Cerebellar cortex (tissue), 1 donor: ENCODE measurements around the gene LOC128125822.
A peak's percentile ranks its signal among the peaks of the same experiment; 100 is the strongest.
"Not testable (repeated sequence)": the region's sequence is repeated elsewhere in the genome, so short reads cannot be mapped to it uniquely, and the experiment has no call there.

ENCODE experiments used
- DNase-seq: peaks from one replicate; pipeline ENCODE4 v3.0.0-alpha.2; 2015; ENCODE audit warnings: low spot score

LOC128125822 gene

GRCh38 chr6:63572044-63572746, at the start of gene LOC128125822, which contains the start of gene PTP4A1:
Gene LOC128125822 (plus strand): TSS chr6:63572480.
Gene PTP4A1 (plus strand): TSS chr6:63572480. CDS start chr6:63576881, 4,401 bp downstream.
- peak; percentile 97 for DNase-seq

GRCh38 chr6:63522911-63523287, 49.4 kb upstream of the LOC128125822 start:
- DNase-seq = not testable (repeated sequence)

- no peak for DNase-seq
Observed at GRCh38 chr6:63523630-63524029, 48.6 kb upstream of the LOC128125822 start.

GRCh38 chr6:63525186-63525878, 46.9 kb upstream of the LOC128125822 start:
- no peak for DNase-seq

- DNase-seq = no peak
Observed at GRCh38 chr6:63526931-63527330, 45.3 kb upstream of the LOC128125822 start.

DNA sequence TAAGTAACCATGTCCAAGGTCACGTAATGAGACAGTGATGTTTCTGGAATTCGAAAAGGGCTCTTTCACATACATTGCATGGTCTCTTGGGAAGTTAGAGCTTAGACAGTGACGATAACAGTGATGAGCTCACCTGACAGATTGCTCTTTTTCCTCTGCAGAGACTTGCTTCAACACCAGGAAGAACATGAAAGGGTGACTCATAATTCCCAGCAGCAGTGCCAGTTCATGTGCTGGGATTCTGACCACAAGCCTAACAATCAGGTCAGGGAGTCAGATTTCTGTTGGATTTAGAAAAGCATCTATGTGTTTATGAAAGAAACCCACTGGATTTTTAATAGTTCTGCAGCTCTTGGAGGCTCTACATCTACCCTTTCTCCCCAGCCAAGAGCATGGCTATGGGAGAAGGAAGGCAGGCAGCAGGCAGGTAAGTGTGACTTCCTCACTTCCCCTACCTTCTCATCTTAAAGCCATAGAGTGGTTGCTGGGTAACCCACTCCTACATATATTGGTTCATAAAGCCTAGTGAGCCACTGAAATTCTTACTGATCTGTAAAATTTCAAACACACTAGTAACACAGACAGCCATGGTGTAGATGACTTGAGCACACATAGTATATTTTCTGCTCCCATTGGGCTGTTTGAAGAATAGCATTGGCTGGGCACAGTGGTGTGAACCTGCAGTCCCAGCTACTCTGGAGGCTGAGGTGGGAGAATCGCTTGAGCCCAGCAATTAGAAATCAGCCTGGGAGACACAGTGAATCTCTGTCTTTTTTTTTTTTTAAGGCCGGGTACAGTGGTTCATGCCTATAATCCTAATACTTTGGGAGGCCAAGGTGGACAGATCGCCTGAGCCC, 44.4 kb upstream of the LOC128125822 start:
- DNase-seq = no peak

- no peak for DNase-seq
Observed at GRCh38 chr6:63529498-63529897, 42.8 kb upstream of the LOC128125822 start.

GRCh38 chr6:63530182-63530581, 42.1 kb upstream of the LOC128125822 start:
- DNase-seq = no peak

- no peak for DNase-seq
Observed at GRCh38 chr6:63530991-63531390, 41.3 kb upstream of the LOC128125822 start.

DNA sequence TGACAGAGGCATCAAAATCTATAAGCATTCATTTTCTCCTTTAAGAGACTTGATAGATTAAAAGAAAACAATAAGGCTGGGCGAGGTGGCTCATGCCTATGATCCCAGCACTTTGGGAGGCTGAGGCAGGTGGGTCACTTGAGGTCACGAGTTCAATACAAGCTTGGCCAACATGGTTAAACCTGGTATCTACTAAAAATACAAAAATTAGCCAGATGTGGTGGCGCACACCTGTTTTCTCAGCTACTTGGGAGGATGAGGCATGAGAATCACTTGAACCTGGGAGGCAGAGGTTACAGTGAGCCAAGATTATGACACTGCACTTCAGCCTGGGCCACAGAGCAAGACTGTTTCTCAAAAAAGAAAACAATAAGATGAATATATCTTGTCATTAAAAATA, 39.3 kb upstream of the LOC128125822 start:
- DNase-seq = no peak

GRCh38 chr6:63533952-63534351, 38.3 kb upstream of the LOC128125822 start:
- DNase-seq = no peak

DNA sequence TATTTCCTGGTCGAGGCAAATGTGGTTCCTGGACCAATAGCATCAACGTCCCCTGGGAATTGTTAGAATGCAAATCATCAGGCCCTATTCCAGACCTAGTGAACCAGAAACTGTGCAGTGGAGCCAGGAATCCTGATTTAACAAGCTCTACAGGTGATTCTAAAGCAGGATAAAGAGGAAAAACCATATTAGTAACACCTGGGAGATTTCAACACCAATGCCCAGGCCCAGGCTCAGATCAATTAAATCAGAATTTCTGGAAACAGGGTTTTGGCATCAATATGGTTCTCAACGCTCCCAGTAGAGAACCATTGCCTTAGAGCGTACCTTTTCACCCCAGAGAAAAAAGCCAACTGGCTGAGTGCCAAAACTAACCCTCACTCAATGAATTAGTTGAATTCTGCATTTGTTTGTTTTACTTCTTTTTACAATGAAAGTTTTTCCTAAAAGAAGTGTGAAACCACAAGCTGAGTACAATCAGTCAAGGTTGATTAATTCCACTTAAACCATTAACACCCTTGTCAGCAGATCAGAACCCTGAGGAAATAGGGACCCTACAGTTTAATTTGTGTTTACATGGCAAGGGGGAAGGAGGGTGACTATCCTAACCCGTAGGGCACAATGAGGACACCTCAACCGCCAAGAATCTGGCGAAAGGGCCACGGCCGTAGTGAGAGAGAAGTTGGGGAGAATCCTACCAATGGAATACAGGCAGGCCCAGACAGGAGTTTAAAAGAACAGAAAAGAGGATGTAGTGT, 34.9 kb upstream of the LOC128125822 start:
- no peak for DNase-seq

DNA sequence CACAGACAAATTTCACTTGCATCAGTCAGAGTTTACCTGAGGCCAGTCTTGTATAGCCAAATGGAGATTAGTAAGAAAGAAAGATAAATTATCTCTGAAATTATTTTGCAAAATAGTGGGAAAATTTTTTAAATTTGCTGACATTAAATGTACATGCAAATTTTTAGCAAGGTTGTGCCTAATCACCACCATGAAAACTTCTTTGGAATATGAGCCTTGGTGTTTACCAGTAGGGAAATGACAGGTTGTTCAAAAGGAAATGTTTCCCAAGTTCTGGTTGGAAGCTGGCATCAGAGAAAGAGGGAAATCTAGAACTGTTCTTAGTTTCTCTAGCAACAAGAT, 34.4 kb upstream of the LOC128125822 start:
- no peak for DNase-seq

- no peak for DNase-seq
Observed at GRCh38 chr6:63538550-63538949, 33.7 kb upstream of the LOC128125822 start.

DNA sequence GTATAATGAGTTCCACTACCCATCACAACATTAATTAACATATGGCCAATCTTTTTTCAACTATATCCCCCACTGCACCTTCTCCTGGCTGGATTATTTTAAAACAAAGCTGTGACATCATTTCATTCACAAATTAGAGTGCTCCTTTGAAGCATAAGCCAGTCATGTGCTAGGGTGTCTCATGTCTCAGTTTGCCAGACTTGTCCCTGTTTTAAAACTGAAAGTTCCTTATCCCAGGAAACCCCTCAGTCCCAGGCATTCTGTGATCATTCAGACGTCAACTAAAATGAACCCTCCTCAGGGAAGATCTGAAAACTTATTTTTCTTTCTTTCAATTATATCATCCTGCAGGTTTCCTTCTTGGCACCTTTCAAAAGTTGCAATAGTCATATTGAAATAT, 29.3 kb upstream of the LOC128125822 start:
- DNase-seq = no peak

GRCh38 chr6:63543982-63544381, 28.3 kb upstream of the LOC128125822 start:
- no peak for DNase-seq

DNA sequence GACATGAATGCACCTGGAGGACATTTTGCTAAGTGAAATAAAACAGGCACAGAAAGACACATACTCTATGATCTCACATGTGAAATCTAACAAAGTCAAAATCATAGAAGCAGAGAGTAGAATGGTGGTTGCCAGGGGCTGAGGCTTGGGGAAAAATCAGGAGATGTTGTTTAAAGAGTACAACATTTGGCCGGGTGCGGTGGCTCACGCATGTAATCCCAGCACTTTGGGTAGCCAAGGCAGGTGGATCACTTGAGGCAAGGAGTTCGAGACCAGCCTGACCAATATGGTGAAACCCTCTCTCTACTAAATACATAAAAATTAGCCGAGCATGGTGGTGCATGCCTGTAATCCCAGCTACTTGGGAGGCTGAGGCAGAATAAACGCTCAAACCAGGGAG, 26.0 kb upstream of the LOC128125822 start:
- DNase-seq = no peak

DNA sequence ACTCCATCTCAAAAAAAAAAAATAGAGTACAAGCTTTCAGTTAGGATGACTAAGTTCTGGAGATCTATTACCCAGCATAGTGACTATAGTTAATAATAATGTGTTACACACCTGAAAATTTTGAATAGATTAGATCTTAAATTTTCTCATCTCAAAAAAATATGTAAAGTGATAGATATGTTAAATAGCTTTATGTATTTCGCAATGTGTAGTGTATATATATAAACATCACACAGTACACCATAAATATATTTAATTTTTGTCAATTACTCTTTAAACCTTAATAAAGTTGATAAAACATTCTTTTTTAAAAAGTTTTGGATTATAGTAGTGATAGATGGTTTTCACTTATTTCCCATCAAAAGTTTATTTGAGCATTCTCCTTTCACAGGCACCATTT, 25.6 kb upstream of the LOC128125822 start:
- no peak for DNase-seq

DNA sequence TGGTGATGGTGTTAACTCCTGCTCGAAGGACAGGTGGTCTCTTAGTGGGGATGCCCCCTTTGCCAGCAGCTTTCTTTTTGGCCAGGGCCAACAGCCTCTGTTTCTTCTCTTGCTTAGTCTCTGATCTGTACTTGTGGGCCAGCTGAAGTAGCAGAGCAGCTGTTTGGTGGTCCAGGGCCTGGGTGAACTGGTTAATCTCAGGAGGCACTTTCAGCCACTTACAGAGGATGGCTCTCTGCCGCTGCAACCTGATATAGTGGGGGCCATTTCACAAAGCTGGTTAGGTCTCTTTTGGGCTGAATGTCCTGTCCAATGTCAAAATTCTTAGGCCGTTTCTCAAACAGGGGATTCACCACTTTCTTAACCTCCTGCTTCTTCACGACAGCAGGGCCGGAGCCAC, 23.2 kb upstream of the LOC128125822 start:
- no peak for DNase-seq

DNA sequence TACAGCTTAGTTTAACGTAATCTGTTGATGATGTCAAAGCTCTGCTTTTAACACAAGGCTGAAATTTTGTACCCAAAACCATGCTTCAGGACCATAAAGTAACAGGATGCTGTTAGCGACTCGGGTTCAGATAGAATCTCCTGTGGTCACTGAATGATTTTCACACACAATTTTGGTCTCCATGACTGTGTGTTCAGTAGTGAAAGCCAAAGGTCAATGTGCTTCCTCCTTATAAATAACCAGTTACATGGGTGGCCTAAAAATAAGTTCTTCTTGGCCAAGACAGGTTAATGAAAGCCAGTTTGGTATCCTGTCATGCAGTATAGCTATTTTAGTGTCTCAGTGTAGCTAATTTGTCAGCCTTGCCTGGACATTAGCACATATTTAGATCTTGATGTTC, 19.1 kb upstream of the LOC128125822 start:
- no peak for DNase-seq

DNA sequence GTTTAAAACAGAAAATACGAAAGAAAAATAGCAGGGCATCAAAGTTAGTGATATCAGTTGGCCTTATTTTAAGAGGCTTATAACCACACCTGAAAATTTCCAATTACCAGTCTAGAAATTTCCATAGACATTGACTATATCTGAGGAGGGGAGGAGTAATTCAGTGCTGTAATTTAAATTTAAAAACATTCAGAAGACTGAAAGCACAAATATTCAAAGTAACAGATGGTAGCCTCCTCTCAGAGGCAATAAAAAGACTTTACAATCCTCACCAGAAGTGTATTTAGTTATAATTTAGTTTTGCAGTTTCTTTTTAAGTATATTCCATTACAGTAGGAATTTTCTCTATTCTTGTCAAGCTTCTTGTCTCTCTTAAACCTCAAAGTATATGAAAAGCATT, 18.4 kb upstream of the LOC128125822 start:
- DNase-seq = no peak

GRCh38 chr6:63554782-63555181, 17.5 kb upstream of the LOC128125822 start:
- DNase-seq = no peak
